ENCODE results near the gene RFLNA.

The RFLNA gene

GRCh38 chr12:124281309-124281708 is 13.6 kb upstream of the RFLNA start:
- TF ChIP-seq CTCF (conservative IDR thresholded peaks at IDR 0.05; ENCODE audit: low read depth, low read length): no peak
- DNase-seq (ENCODE audit: low read depth): no peak
- no peak overlapping the region for H3K4me3 ChIP-seq (ENCODE audit: low read depth, low read length)

GRCh38 chr12:124282287-124282686 is 12.6 kb upstream of the RFLNA start:
- no peak overlapping the region for H3K4me3 ChIP-seq (ENCODE audit: low read depth, low read length)
- DNase-seq (ENCODE audit: low read depth): no peak

GRCh38 chr12:124283326-124283725 is 11.6 kb upstream of the RFLNA start:
- DNase-seq (ENCODE audit: low read depth): no peak
- TF ChIP-seq CTCF (conservative IDR thresholded peaks at IDR 0.05; ENCODE audit: low read depth, low read length): no peak
- H3K4me3 ChIP-seq (ENCODE audit: low read depth, low read length): no peak overlapping the region

More at GRCh38 chr12:124282287-124282686, 12.6 kb upstream of the RFLNA start:
- TF ChIP-seq CTCF (conservative IDR thresholded peaks at IDR 0.05; ENCODE audit: low read depth, low read length): no peak

- no peak overlapping the region for H3K4me3 ChIP-seq (ENCODE audit: low read depth, low read length)
- DNase-seq (ENCODE audit: low read depth): no peak
- TF ChIP-seq CTCF (conservative IDR thresholded peaks at IDR 0.05; ENCODE audit: low read depth, low read length): no peak
These were observed 10.5 kb upstream of the RFLNA start for GRCh38 chr12:124284368-124284767.

- peak; percentile 14 for DNase-seq (ENCODE audit: low read depth)
- H3K4me3 ChIP-seq (ENCODE audit: low read depth, low read length): no peak overlapping the region
- TF ChIP-seq CTCF (conservative IDR thresholded peaks at IDR 0.05; ENCODE audit: low read depth, low read length): no peak
These were observed 8.5 kb upstream of the RFLNA start for GRCh38 chr12:124286414-124286813.

- TF ChIP-seq CTCF (conservative IDR thresholded peaks at IDR 0.05; ENCODE audit: low read depth, low read length): no peak
- no peak overlapping the region for H3K4me3 ChIP-seq (ENCODE audit: low read depth, low read length)
- no peak for DNase-seq (ENCODE audit: low read depth)
These were observed 7.9 kb upstream of the RFLNA start for GRCh38 chr12:124286971-124287370.

Data from choroid plexus epithelial cell (primary cell).